Esophagus squamous epithelium (tissue), 5 donors: Measurements from ENCODE around the gene STX10. TPM values are rescaled to one million over a fixed set of nuclear protein-coding genes. Genes with fewer than 3 reads are reported as not detected.

Experiments
- DNase-seq: peaks from one replicate; lab custom pipeline; 2025; lab: John Stamatoyannopoulos, UW
- H3K27ac ChIP-seq, 4 donors: fragments of 200-600 bp; sonication (generic); one replicate each; pipeline ENCODE4 v1.5.1; 2016 to 2019; ENCODE audit warnings: mild to moderate bottlenecking in 1 of 4
- H3K27me3 ChIP-seq, 4 donors: fragments of 200-600 bp; sonication (generic); 1 replicate in 3 of 4; 2 replicates in 1 of 4; pipeline versions ENCODE4 v1.5.1 to v1.6.0; 2017 to 2021; ENCODE audit warnings: antibody characterized with exemption in 1 of 4
- H3K36me3 ChIP-seq, 3 donors: fragments of 200-600 bp; sonication (generic); one replicate each; pipeline ENCODE4 v1.5.1; 2016 to 2019
- H3K4me1 ChIP-seq, 3 donors: fragments of 200-600 bp; sonication (generic); one replicate each; pipeline ENCODE4 v1.5.1; 2017 to 2019
- H3K4me3 ChIP-seq, 4 donors: fragments of 200-600 bp; sonication (generic); 1 replicate in 3 of 4; 2 replicates in 1 of 4; pipeline ENCODE4 v1.5.1; 2016 to 2019; ENCODE audit warnings: mild to moderate bottlenecking in 2 of 4, moderate library complexity in 1 of 4
- H3K9me3 ChIP-seq, 3 donors: fragments of 200-600 bp; sonication (generic); one replicate each; pipeline ENCODE4 v1.5.1; 2016 to 2019
- CTCF ChIP-seq, 6 experiments: fragments of 450-650 bp in 4 of 6; fragments of 200-600 bp in 2 of 6; sonication (generic) in 2 of 6; IDR thresholded peaks; one replicate each; pipeline ENCODE4 v1.5.1; 2016 to 2019; ENCODE audit warnings: antibody characterized with exemption in 6 of 6, mild to moderate bottlenecking in 4 of 6, moderate library complexity in 4 of 6
- POLR2A ChIP-seq, 4 donors: fragments of 450-650 bp; IDR thresholded peaks; one replicate each; pipeline ENCODE4 v1.6.1; 2017; ENCODE audit warnings: antibody characterized with exemption in 4 of 4, mild to moderate bottlenecking in 4 of 4, moderate library complexity in 3 of 4
- WGBS, 2 donors: methylation state at CpG; one replicate each; pipeline ENCODE4 v1.1.5; 2018; 5-methylcytosine and 5-hydroxymethylcytosine counted together
- intact Hi-C: fragments of 100-400 bp; cut with DNase I; formaldehyde crosslinking; loops from one replicate; pipeline ENCODE4 v1.15.0; 2022
- total RNA-seq, 4 donors: library from RNA; depleted of rRNA; stranded (reverse); fragments of >200 nt; gene quantifications; one replicate each; pipeline ENCODE4 v1.1.0, GENCODE V29; 2016
- donor health status: DM: yes; HTN: yes; CAD: no.

The STX10 gene
- total RNA-seq, 4 donors from 2014 or later, result 50.3 to 80.4 (median 69.3) TPM

- Histone ChIP-seq H3K4me1 (peaks cover 46 to 99% (median 60%) of the 10 kb centered on the region in 3 donors), H3K4me3 (peak overlapping the region; percentile 37 to 62 (median 48))
Observed at GRCh38 chr19:13097463-13098258, 52.5 kb downstream of the STX10 start.

DNA sequence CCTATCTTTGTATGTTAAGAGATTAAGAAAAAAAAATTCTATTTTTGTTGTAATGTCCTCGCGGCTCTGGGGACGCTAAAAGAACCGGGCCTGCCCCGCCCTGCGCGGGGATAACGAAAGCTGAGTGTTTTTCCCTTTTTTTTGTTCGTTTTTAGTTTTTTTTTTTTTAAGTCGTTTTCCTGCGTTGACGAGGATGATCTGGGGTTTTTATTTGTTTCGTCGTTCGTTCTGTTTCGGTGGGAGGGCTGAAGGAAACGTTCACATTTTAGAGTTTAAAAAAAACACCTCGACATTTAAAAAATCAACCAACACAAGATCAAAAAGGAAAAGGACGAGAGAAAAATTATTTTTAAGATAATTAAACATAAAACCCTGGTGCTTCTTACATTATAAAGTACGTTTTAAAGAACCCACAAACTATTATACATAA, 53.1 kb downstream of the STX10 start:
- H3K9me3 ChIP-seq, result no peaks in the 10 kb centered on the region
- H3K36me3 ChIP-seq, result peaks cover 0 to 34% (median 0%) of the 10 kb centered on the region in 3 donors
- H3K27ac ChIP-seq, result peak overlapping the region; percentile 75 to 94 (median 92)
- H3K4me1 ChIP-seq, result peaks cover 41 to 99% (median 61%) of the 10 kb centered on the region in 3 donors
- TF ChIP-seq CTCF (IDR thresholded peaks at IDR 0.05) (no peak), POLR2A (IDR thresholded peaks at IDR 0.05) (no peak)
- no peak for DNase-seq
- peaks cover 0 to 9% (median 0%) of the 10 kb centered on the region in 4 donors for H3K27me3 ChIP-seq
- H3K4me3 ChIP-seq, result peak overlapping the region in 2 of 4 donors; percentile 52 to 62
- WGBS, 2 donors, result 52 to 53% methylated on average over 19 to 20 of the region's 20 CpGs
- intact Hi-C loops, result no loop called here

More at GRCh38 chr19:13097463-13098258, 52.5 kb downstream of the STX10 start:
- WGBS, 2 donors, result 32 to 51% methylated on average over 7 to 20 of the region's 69 CpGs
- no peak for TF ChIP-seq CTCF (IDR thresholded peaks at IDR 0.05)
- TF ChIP-seq POLR2A (IDR thresholded peaks at IDR 0.05), result no peak
- H3K27me3 ChIP-seq, result peaks cover 0 to 9% (median 0%) of the 10 kb centered on the region in 4 donors
- intact Hi-C loops, result no loop called here
- no peaks in the 10 kb centered on the region for H3K9me3 ChIP-seq
- DNase-seq, result no peak
- peak overlapping the region; percentile 75 to 94 (median 92) for H3K27ac ChIP-seq
- peaks cover 0 to 28% (median 0%) of the 10 kb centered on the region in 3 donors for H3K36me3 ChIP-seq

- H3K27me3 ChIP-seq, result peaks cover 0 to 9% (median 0%) of the 10 kb centered on the region in 4 donors
- 46 to 65% methylated on average over 2 to 13 of the region's 44 CpGs for WGBS, 2 donors
- peak in 3 of 6 experiments; percentile 6 to 24 (median 23) for TF ChIP-seq CTCF (IDR thresholded peaks at IDR 0.05)
- TF ChIP-seq POLR2A (IDR thresholded peaks at IDR 0.05), result no peak
- H3K9me3 ChIP-seq, result no peaks in the 10 kb centered on the region
- H3K4me3 ChIP-seq, result peak overlapping the region in 3 of 4 donors; percentile 19 to 47 (median 23)
- H3K4me1 ChIP-seq, result peaks cover 41 to 99% (median 63%) of the 10 kb centered on the region in 3 donors
- intact Hi-C loops, result no loop called here
- H3K36me3 ChIP-seq, result peaks cover 0 to 42% (median 0%) of the 10 kb centered on the region in 3 donors
- peak overlapping the region; percentile 33 to 94 (median 88) for H3K27ac ChIP-seq
- DNase-seq, result no peak
Observed at GRCh38 chr19:13095934-13096927, 53.9 kb downstream of the STX10 start.

- H3K9me3 ChIP-seq, result no peaks in the 10 kb centered on the region
- peaks cover 41 to 98% (median 66%) of the 10 kb centered on the region in 3 donors for H3K4me1 ChIP-seq
- peaks cover 0 to 9% (median 0%) of the 10 kb centered on the region in 4 donors for H3K27me3 ChIP-seq
- no peak for DNase-seq
- TF ChIP-seq CTCF (IDR thresholded peaks at IDR 0.05) (no peak), POLR2A (IDR thresholded peaks at IDR 0.05) (no peak)
- peaks cover 0 to 51% (median 0%) of the 10 kb centered on the region in 3 donors for H3K36me3 ChIP-seq
- intact Hi-C loops, result no loop called here
- WGBS, 2 donors, result 66 to 70% methylated on average over 7 to 10 of the region's 25 CpGs
- H3K4me3 ChIP-seq, result peak overlapping the region in 3 of 4 donors; percentile 19 to 47 (median 23)
- peak overlapping the region in 3 of 4 donors; percentile 85 to 94 (median 91) for H3K27ac ChIP-seq
Observed at GRCh38 chr19:13095393-13095784, 54.8 kb downstream of the STX10 start.
